ENCODE results near the gene PWWP2A.
"Not testable (repeated sequence)": the region's sequence is repeated elsewhere in the genome, so short reads cannot be mapped to it uniquely, and the experiment has no call there.

The PWWP2A gene

DNA sequence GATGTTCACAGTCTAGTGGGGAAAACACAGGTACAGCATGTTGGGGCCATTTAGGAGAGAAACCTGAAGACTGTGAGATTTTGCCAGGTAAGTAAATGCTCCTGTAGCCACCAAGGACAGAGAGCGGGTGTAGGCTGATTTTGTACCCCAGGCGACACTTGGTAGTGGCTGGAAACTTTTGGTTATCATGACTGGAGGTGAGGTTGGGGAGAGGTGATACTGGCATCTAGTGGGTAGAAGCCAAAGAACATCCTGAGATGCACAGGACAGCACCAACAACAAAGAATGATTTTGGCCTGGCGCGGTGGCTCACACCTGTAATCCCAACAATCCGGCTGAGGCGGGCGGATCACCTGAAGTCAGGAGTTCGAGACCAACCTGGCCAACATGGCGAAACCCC is 38.8 kb upstream of the PWWP2A start:
- H3K4me3 ChIP-seq (ENCODE audit: low read length) = no peak overlapping the region
- peaks cover 19% of the 10 kb centered on the region for H3K4me1 ChIP-seq (ENCODE audit: insufficient read depth, low read length)
- 92% methylated on average over 9 of the region's 9 CpGs for WGBS
- H3K9ac ChIP-seq (ENCODE audit: low read depth, low read length) = no peak overlapping the region
- no peaks in the 10 kb centered on the region for H3K9me3 ChIP-seq (ENCODE audit: insufficient read depth, low read depth, low read length)
- no peaks in the 10 kb centered on the region for H3K27me3 ChIP-seq (ENCODE audit: insufficient read depth, low read length)
- H3K36me3 ChIP-seq (ENCODE audit: insufficient read depth, low read length) = no peaks in the 10 kb centered on the region
- H3K27ac ChIP-seq (ENCODE audit: low read depth, low read length) = no peak overlapping the region

GRCh38 chr5:160155017-160155750 is 35.9 kb upstream of the PWWP2A start:
- WGBS = 95% methylated on average over 6 of the region's 6 CpGs

DNA sequence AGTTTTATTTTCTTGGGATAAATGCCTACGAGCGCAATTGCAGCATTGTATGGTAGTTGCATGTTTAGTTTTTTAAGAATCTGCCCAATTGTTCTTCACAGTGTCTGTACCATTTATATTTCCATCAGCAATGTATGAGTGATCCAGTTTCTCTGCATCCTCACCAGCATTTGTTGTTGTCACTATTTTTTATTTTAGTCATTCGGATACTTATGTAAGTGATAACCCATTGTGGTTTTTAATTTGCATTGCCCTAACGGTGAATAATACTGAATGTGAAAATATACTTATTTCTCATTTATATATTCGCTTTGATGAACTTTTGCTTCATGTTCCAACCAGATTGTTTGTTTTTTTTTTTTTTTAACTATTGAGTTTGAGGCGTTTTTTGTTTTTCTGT is 33.7 kb upstream of the PWWP2A start:
- Histone ChIP-seq H3K9ac (ENCODE audit: low read depth, low read length) (no peak overlapping the region), H3K9me3 (ENCODE audit: insufficient read depth, low read depth, low read length) (no peaks in the 10 kb centered on the region), H3K36me3 (ENCODE audit: insufficient read depth, low read length) (no peaks in the 10 kb centered on the region), H3K27ac (ENCODE audit: low read depth, low read length) (no peak overlapping the region), H3K4me3 (ENCODE audit: low read length) (no peak overlapping the region), H3K27me3 (ENCODE audit: insufficient read depth, low read length) (no peaks in the 10 kb centered on the region), H3K4me1 (ENCODE audit: insufficient read depth, low read length) (no peaks in the 10 kb centered on the region)
- WGBS = 97% methylated on average over 3 of the region's 6 CpGs

More at GRCh38 chr5:160155017-160155750, 35.9 kb upstream of the PWWP2A start:
- no peak overlapping the region for H3K4me3 ChIP-seq (ENCODE audit: low read length)
- peaks cover 8% of the 10 kb centered on the region for H3K4me1 ChIP-seq (ENCODE audit: insufficient read depth, low read length)
- no peaks in the 10 kb centered on the region for H3K36me3 ChIP-seq (ENCODE audit: insufficient read depth, low read length)
- H3K27me3 ChIP-seq (ENCODE audit: insufficient read depth, low read length) = no peaks in the 10 kb centered on the region
- no peak overlapping the region for H3K27ac ChIP-seq (ENCODE audit: low read depth, low read length)
- no peak overlapping the region for H3K9ac ChIP-seq (ENCODE audit: low read depth, low read length)
- no peaks in the 10 kb centered on the region for H3K9me3 ChIP-seq (ENCODE audit: insufficient read depth, low read depth, low read length)

GRCh38 chr5:160152287-160152686 is 33.0 kb upstream of the PWWP2A start:
- Histone ChIP-seq H3K9ac (ENCODE audit: low read depth, low read length) (no peak overlapping the region), H3K36me3 (ENCODE audit: insufficient read depth, low read length) (no peaks in the 10 kb centered on the region)
- 97% methylated on average over 1 of the region's 1 CpG for WGBS

DNA sequence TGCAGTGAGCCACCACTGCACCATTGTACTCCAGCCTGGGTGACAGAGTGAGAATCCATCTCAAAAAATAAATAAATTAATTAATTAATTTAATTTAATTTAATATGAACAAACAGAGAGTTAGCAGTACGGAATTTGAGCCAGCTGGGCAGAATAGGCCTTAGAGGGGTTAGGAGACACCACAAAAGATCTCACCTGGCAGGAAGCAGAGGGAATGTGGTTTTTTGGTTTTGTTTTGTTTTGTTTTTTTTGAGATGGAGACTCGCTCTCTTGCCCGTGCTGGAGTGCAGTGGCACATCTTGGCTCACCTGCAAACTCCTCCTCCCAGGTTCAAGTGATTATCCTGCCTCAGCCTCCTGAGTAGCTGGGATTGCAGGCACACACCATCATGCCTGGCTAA is 31.8 kb upstream of the PWWP2A start:
- peaks cover 3% of the 10 kb centered on the region for H3K4me1 ChIP-seq (ENCODE audit: insufficient read depth, low read length)
- H3K36me3 ChIP-seq (ENCODE audit: insufficient read depth, low read length) = no peaks in the 10 kb centered on the region
- H3K27ac ChIP-seq (ENCODE audit: low read depth, low read length) = no peak overlapping the region
- no peak overlapping the region for H3K9ac ChIP-seq (ENCODE audit: low read depth, low read length)
- H3K27me3 ChIP-seq (ENCODE audit: insufficient read depth, low read length) = no peaks in the 10 kb centered on the region
- H3K9me3 ChIP-seq (ENCODE audit: insufficient read depth, low read depth, low read length) = no peaks in the 10 kb centered on the region
- no peak overlapping the region for H3K4me3 ChIP-seq (ENCODE audit: low read length)
- 94% methylated on average over 3 of the region's 3 CpGs for WGBS

More at GRCh38 chr5:160152287-160152686, 33.0 kb upstream of the PWWP2A start:
- Histone ChIP-seq H3K9me3 (ENCODE audit: insufficient read depth, low read depth, low read length) (no peaks in the 10 kb centered on the region), H3K4me1 (ENCODE audit: insufficient read depth, low read length) (no peaks in the 10 kb centered on the region), H3K27me3 (ENCODE audit: insufficient read depth, low read length) (no peaks in the 10 kb centered on the region), H3K4me3 (ENCODE audit: low read length) (no peak overlapping the region), H3K27ac (ENCODE audit: low read depth, low read length) (no peak overlapping the region)

DNA sequence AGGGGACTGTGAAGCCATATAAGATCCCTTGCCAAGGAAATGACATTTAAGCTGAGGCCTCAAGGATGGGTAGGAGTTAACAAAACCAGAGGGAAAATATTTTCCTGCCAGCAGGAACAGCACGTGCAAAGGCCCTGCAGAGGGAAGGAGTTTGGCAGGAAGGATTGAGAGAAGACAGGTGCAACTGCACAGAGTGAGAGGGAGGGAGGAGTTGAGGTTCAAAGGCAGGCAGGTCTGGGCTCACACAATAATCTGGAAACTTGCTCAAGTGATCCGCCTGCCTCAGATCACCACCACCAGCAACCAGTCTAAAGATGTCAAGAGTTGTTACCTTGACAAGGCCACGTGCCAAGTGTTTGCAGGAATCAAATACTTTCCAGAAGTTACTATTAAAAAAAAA is 31.1 kb upstream of the PWWP2A start:
- Histone ChIP-seq H3K4me3 (ENCODE audit: low read length) (no peak overlapping the region), H3K4me1 (ENCODE audit: insufficient read depth, low read length) (peaks cover 3% of the 10 kb centered on the region), H3K9ac (ENCODE audit: low read depth, low read length) (no peak overlapping the region), H3K9me3 (ENCODE audit: insufficient read depth, low read depth, low read length) (no peaks in the 10 kb centered on the region), H3K27ac (ENCODE audit: low read depth, low read length) (no peak overlapping the region), H3K36me3 (ENCODE audit: insufficient read depth, low read length) (no peaks in the 10 kb centered on the region), H3K27me3 (ENCODE audit: insufficient read depth, low read length) (no peaks in the 10 kb centered on the region)
- 96% methylated on average over 3 of the region's 3 CpGs for WGBS

GRCh38 chr5:160144436-160144835 is 25.2 kb upstream of the PWWP2A start:
- H3K9ac ChIP-seq (ENCODE audit: low read depth, low read length); H3K27me3 ChIP-seq (ENCODE audit: insufficient read depth, low read length); H3K4me1 ChIP-seq (ENCODE audit: insufficient read depth, low read length); H3K27ac ChIP-seq (ENCODE audit: low read depth, low read length); H3K36me3 ChIP-seq (ENCODE audit: insufficient read depth, low read length); H3K9me3 ChIP-seq (ENCODE audit: insufficient read depth, low read depth, low read length); H3K4me3 ChIP-seq (ENCODE audit: low read length): not testable (repeated sequence)
- WGBS = 94% methylated on average over 6 of the region's 7 CpGs

- H3K9me3 ChIP-seq (ENCODE audit: insufficient read depth, low read depth, low read length) = no peaks in the 10 kb centered on the region
- no peak overlapping the region for H3K9ac ChIP-seq (ENCODE audit: low read depth, low read length)
- no peaks in the 10 kb centered on the region for H3K27me3 ChIP-seq (ENCODE audit: insufficient read depth, low read length)
- H3K27ac ChIP-seq (ENCODE audit: low read depth, low read length) = peak overlapping the region; percentile 86; the same call in 1 of the 2 replicates
- peaks cover 15% of the 10 kb centered on the region for H3K4me1 ChIP-seq (ENCODE audit: insufficient read depth, low read length)
- WGBS = no CpG with 5 or more reads among the region's 1 CpG
- H3K36me3 ChIP-seq (ENCODE audit: insufficient read depth, low read length) = no peaks in the 10 kb centered on the region
- H3K4me3 ChIP-seq (ENCODE audit: low read length) = no peak overlapping the region
Measured at GRCh38 chr5:160134332-160134731, 15.1 kb upstream of the PWWP2A start.

DNA sequence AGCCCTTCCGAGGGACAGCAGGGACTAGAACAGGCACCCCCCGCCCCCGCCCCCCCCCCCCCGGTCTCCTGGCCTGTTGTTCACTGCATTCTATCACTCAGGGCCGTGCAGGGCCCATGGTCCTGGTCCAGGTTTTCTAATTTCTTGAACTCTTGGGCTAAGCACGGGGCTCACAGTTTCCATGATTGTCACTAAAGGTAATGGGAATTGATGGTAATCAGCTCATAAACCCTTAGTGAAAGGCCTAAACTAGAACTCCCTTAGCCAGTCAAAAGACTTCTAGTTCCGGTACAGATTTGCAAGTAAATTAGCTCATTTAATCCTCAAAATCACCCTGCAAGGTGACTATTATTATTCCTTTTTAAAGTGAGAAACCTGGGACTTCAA is 14.7 kb upstream of the PWWP2A start:
- Histone ChIP-seq H3K9ac (ENCODE audit: low read depth, low read length) (no peak overlapping the region), H3K9me3 (ENCODE audit: insufficient read depth, low read depth, low read length) (no peaks in the 10 kb centered on the region), H3K4me3 (ENCODE audit: low read length) (no peak overlapping the region), H3K36me3 (ENCODE audit: insufficient read depth, low read length) (no peaks in the 10 kb centered on the region), H3K4me1 (ENCODE audit: insufficient read depth, low read length) (peaks cover 15% of the 10 kb centered on the region), H3K27me3 (ENCODE audit: insufficient read depth, low read length) (no peaks in the 10 kb centered on the region), H3K27ac (ENCODE audit: low read depth, low read length) (peak overlapping the region; percentile 86; the same call in 1 of the 2 replicates)
- WGBS = 8% methylated on average over 4 of the region's 7 CpGs

GRCh38 chr5:160133071-160133917 is 14.0 kb upstream of the PWWP2A start:
- no peaks in the 10 kb centered on the region for H3K27me3 ChIP-seq (ENCODE audit: insufficient read depth, low read length)
- H3K27ac ChIP-seq (ENCODE audit: low read depth, low read length) = peak overlapping the region; percentile 86
- H3K4me3 ChIP-seq (ENCODE audit: low read length) = peak overlapping the region; percentile 40
- H3K9ac ChIP-seq (ENCODE audit: low read depth, low read length) = peak overlapping the region; percentile 68
- no peaks in the 10 kb centered on the region for H3K9me3 ChIP-seq (ENCODE audit: insufficient read depth, low read depth, low read length)
- H3K4me1 ChIP-seq (ENCODE audit: insufficient read depth, low read length) = peaks cover 15% of the 10 kb centered on the region
- no peaks in the 10 kb centered on the region for H3K36me3 ChIP-seq (ENCODE audit: insufficient read depth, low read length)
- WGBS = 8% methylated on average over 31 of the region's 31 CpGs

DNA sequence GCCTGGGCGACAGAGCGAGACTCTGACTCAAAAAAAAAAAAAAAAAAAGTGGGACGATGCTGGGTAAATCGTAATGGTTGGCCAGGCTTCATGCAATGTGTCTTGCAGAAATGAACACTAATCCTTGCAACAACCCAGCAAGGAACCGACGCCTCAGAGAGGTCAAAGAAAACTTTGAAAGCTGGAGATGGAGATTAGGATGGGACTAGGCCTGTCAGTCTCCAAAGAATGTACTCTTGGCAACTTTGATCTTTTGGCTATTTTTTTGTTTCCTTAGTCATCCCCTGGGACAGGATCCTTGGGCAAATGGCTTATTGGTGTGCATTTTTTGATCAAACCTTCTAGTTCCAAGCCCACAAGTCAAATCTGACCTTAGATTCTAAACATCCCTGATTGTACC is 10.6 kb upstream of the PWWP2A start:
- WGBS = 93% methylated on average over 6 of the region's 6 CpGs
- Histone ChIP-seq H3K27me3 (ENCODE audit: insufficient read depth, low read length) (no peaks in the 10 kb centered on the region), H3K9ac (ENCODE audit: low read depth, low read length) (no peak overlapping the region), H3K27ac (ENCODE audit: low read depth, low read length) (no peak overlapping the region), H3K36me3 (ENCODE audit: insufficient read depth, low read length) (no peaks in the 10 kb centered on the region), H3K4me3 (ENCODE audit: low read length) (no peak overlapping the region), H3K4me1 (ENCODE audit: insufficient read depth, low read length) (peaks cover 15% of the 10 kb centered on the region), H3K9me3 (ENCODE audit: insufficient read depth, low read depth, low read length) (no peaks in the 10 kb centered on the region)

Data from HUES64 (cell line).